GM12878 (cell line): Measurements from ENCODE around the gene PTGIS. TPM values are rescaled to one million over a fixed set of nuclear protein-coding genes. Genes with fewer than 3 reads are reported as not detected.

Experiments
- ATAC-seq: fragments of 200-7000 bp; cut with Tn5 transposase; 3 replicates; pipeline ENCODE4 v1.9.1; 2020; ENCODE audit warnings: mild to moderate bottlenecking, moderate library complexity
- BruUV-seq: library from RNA; stranded (reverse); fragments of 400-500 nt; replicated peaks from 2 replicates; lab custom pipeline; 2021; lab: Mats Ljungman, UMichigan
- CTCF ChIA-PET: fragments of 300-600 bp; sonication (Branson Sonifier 250); formaldehyde crosslinking; extraction: SDS; loops from one replicate; lab custom pipeline; 2021; ENCODE audit warnings: inconsistent platforms; lab: Yijun Ruan, JAX
- POLR2A ChIA-PET: fragments of 350-600 bp; formaldehyde crosslinking; extraction: SDS; loops from one replicate; lab custom pipeline; 2021; ENCODE audit warnings: inconsistent platforms; lab: Charles Lee
- RAD21 ChIA-PET: fragments of 300-600 bp; sonication (Branson Sonifier 250); formaldehyde crosslinking; loops from one replicate; lab custom pipeline; 2023; ENCODE audit warnings: antibody characterized with exemption; ENCODE audit not compliant: unreplicated experiment; lab: Charles Lee
- SMC1A ChIA-PET: fragments of 300-600 bp; sonication (Branson Sonifier 250); formaldehyde crosslinking; loops from one replicate; lab custom pipeline; 2023; ENCODE audit not compliant: unreplicated experiment, uncharacterized antibody; lab: Charles Lee
- DNase-seq: peaks from one replicate; pipeline ENCODE4 v3.0.0-alpha.2; 2011; ENCODE audit warnings: low read depth, low spot score
- FAIRE-seq: peaks from 3 replicates; lab custom pipeline; 2011; peaks lifted over from hg19 to GRCh38; lab: Jason Lieb, UNC
- H2AFZ ChIP-seq: 2 replicates; pipeline ENCODE4 v1.6.0; 2011; ENCODE audit warnings: low read depth, low read length, control low read depth; ENCODE audit not compliant: control insufficient read depth
- H3K27ac ChIP-seq: 2 replicates; pipeline ENCODE4 v1.5.1; 2011; ENCODE audit warnings: control low read depth; ENCODE audit not compliant: control insufficient read depth, insufficient read depth
- H3K27me3 ChIP-seq, 2 experiments: replicated peaks in 1 of 2; 2 replicates each; pipeline versions ENCODE4 v1.6.0 to v1.6.1; 2011; ENCODE audit warnings: low read length in 1 of 2; ENCODE audit not compliant: control insufficient read depth in 2 of 2, insufficient read depth in 2 of 2
- H3K36me3 ChIP-seq, 2 experiments: 2 replicates each; pipeline ENCODE4 v1.5.1; 2011; ENCODE audit warnings: low read length in 1 of 2; ENCODE audit not compliant: control insufficient read depth in 2 of 2, insufficient read depth in 2 of 2
- H3K4me1 ChIP-seq: 2 replicates; pipeline ENCODE4 v1.6.1; 2011; ENCODE audit warnings: mild to moderate bottlenecking, low read length, moderate library complexity, mixed read lengths; ENCODE audit not compliant: control insufficient read depth, insufficient read depth
- H3K4me2 ChIP-seq: 2 replicates; pipeline ENCODE4 v1.6.0; 2011; ENCODE audit warnings: control low read depth; ENCODE audit not compliant: control insufficient read depth, insufficient read depth
- H3K4me3 ChIP-seq: fragments of 200-600 bp; sonication (generic); 2 replicates; pipeline ENCODE4 v1.5.1; 2016
- H3K79me2 ChIP-seq: 2 replicates; pipeline ENCODE4 v1.6.0; 2011; ENCODE audit warnings: low read length; ENCODE audit not compliant: control insufficient read depth, insufficient read depth
- H3K9ac ChIP-seq: 2 replicates; pipeline ENCODE4 v1.8.0; 2011; ENCODE audit warnings: low read length, control low read depth, mixed read lengths; ENCODE audit not compliant: control insufficient read depth, insufficient read depth
- H3K9me3 ChIP-seq: replicated peaks from 3 replicates; pipeline ENCODE4 v1.5.1; 2011; ENCODE audit warnings: mild to moderate bottlenecking, low read length; ENCODE audit not compliant: control insufficient read depth, insufficient read depth
- H4K20me1 ChIP-seq: 2 replicates; pipeline ENCODE4 v1.6.0; 2011; ENCODE audit not compliant: control insufficient read depth, insufficient read depth
- CHD1 ChIP-seq: IDR thresholded peaks from 2 replicates; pipeline ENCODE4 v1.6.1; 2012; ENCODE audit warnings: low read depth, low read length, improper control_type of control experiment
- EGR1 ChIP-seq, 2 experiments: IDR thresholded peaks; 1 replicate in 1 of 2; 2 replicates in 1 of 2; pipeline ENCODE4 v1.6.1; 2011 to 2012; ENCODE audit warnings: low read depth in 2 of 2, low read length in 2 of 2, borderline replicate concordance in 1 of 2, mild to moderate bottlenecking in 1 of 2, moderate library complexity in 1 of 2
- FOXM1 ChIP-seq: IDR thresholded peaks from 2 replicates; pipeline ENCODE4 v1.6.1; 2012; ENCODE audit warnings: low read depth, mild to moderate bottlenecking, inconsistent platforms, low read length, moderate library complexity
- GABPA ChIP-seq: IDR thresholded peaks from 2 replicates; pipeline ENCODE4 v1.6.1; 2014; ENCODE audit warnings: antibody characterized with exemption, low read depth, mild to moderate bottlenecking, inconsistent platforms
- IKZF2 ChIP-seq, 2 experiments: fragments of 450-650 bp; IDR thresholded peaks; 2 replicates each; pipeline ENCODE4 v1.6.1; 2017; ENCODE audit warnings: mild to moderate bottlenecking in 2 of 2, moderate library complexity in 2 of 2
- KLF5 ChIP-seq: fragments of 450-650 bp; IDR thresholded peaks from 2 replicates; pipeline ENCODE4 v1.6.1; 2014; ENCODE audit warnings: mild to moderate bottlenecking; ENCODE audit not compliant: partially characterized antibody
- MEF2B ChIP-seq: fragments of 450-650 bp; IDR thresholded peaks from 2 replicates; pipeline ENCODE4 v1.6.1; 2018; ENCODE audit warnings: mild to moderate bottlenecking, moderate library complexity; ENCODE audit not compliant: partially characterized antibody, poor library complexity, severe bottlenecking
- MTA3 ChIP-seq: IDR thresholded peaks from 2 replicates; pipeline ENCODE4 v1.6.1; 2012; ENCODE audit warnings: low read length, inconsistent platforms, borderline replicate concordance
- NFYB ChIP-seq: IDR thresholded peaks from 2 replicates; pipeline ENCODE4 v1.6.1; 2011; ENCODE audit warnings: low read depth, mild to moderate bottlenecking, low read length, improper control_type of control experiment, moderate library complexity; ENCODE audit not compliant: insufficient read depth
- NR2C2 ChIP-seq: IDR thresholded peaks from 2 replicates; pipeline ENCODE4 v1.6.1; 2011; ENCODE audit warnings: borderline replicate concordance, low read depth; ENCODE audit not compliant: control insufficient read depth, insufficient read length
- RFX5 ChIP-seq: IDR thresholded peaks from 2 replicates; pipeline ENCODE4 v1.6.1; 2011; ENCODE audit warnings: low read depth, low read length, improper control_type of control experiment
- STAT3 ChIP-seq: IDR thresholded peaks from 2 replicates; pipeline ENCODE4 v1.6.1; 2011; ENCODE audit warnings: low read depth, low read length, improper control_type of control experiment
- SUZ12 ChIP-seq: fragments of 200-600 bp; sonication (generic); IDR thresholded peaks from one replicate; pipeline ENCODE4 v1.6.1; 2018; ENCODE audit warnings: antibody characterized with exemption, mild to moderate bottlenecking; ENCODE audit not compliant: unreplicated experiment
- TCF3 ChIP-seq: IDR thresholded peaks from 2 replicates; pipeline ENCODE4 v1.6.1; 2012; ENCODE audit warnings: low read depth, mild to moderate bottlenecking, low read length, borderline replicate concordance; ENCODE audit not compliant: insufficient read depth
- WRNIP1 ChIP-seq: IDR thresholded peaks from 2 replicates; pipeline ENCODE4 v1.6.1; 2011; ENCODE audit warnings: low read depth, low read length, improper control_type of control experiment, borderline replicate concordance
- ZNF217 ChIP-seq: fragments of 450-650 bp; IDR thresholded peaks from 2 replicates; pipeline ENCODE4 v1.6.1; 2017; ENCODE audit warnings: antibody characterized with exemption, mild to moderate bottlenecking
- ZNF622 ChIP-seq: fragments of 450-650 bp; IDR thresholded peaks from 2 replicates; pipeline ENCODE4 v1.6.1; 2017; ENCODE audit warnings: mild to moderate bottlenecking, inconsistent platforms
- ZZZ3 ChIP-seq: IDR thresholded peaks from 2 replicates; pipeline ENCODE4 v1.6.1; 2011; ENCODE audit warnings: low read depth; ENCODE audit not compliant: control insufficient read depth, insufficient read length
- WGBS: methylation state at CpG from one replicate; pipeline ENCODE4 v1.1.6; 2016; ENCODE audit warnings: low lambda C conversion rate; ENCODE audit not compliant: insufficient replicate concordance, insufficient coverage; ENCODE audit errors: missing lambda C conversion rate; 5-methylcytosine and 5-hydroxymethylcytosine counted together
- in situ Hi-C: fragments of 300-500 bp; cut with MboI; formaldehyde crosslinking; loops from 9 replicates; pipeline ENCODE4 v1.14.3; 2018; ENCODE audit warnings: mixed read lengths
- intact Hi-C: fragments of 100-400 bp; cut with micrococcal nuclease; formaldehyde crosslinking; loops from one replicate; pipeline ENCODE4 v1.14.2; 2022; ENCODE audit not compliant: unreplicated experiment
- polyA plus RNA-seq, 11 experiments: library from polyadenylated mRNA; depleted of rRNA in 4 of 11; unstranded in 6 of 11; stranded (reverse) in 5 of 11; fragments of >200 nt; fragmentation: Nextera tagmentation in 4 of 11; fragmentation: Illumina TruSeq in 1 of 11; extraction: Ambion mirVana in 4 of 11; extraction: Trizol in 1 of 11; gene quantifications; 1 replicate in 1 of 11; 2 replicates in 10 of 11; pipeline versions ENCODE4 v1.2.1 to v1.2.3, GENCODE V29; 2011 to 2016; ENCODE audit warnings: inconsistent platforms in 2 of 11, missing spikeins in 2 of 11, low read depth in 1 of 11
- total RNA-seq, 4 experiments: library from RNA; depleted of rRNA in 3 of 4; stranded (reverse); fragments of >200 nt in 3 of 4; fragmentation: Illumina TruSeq in 1 of 4; extraction: Trizol in 1 of 4; gene quantifications; 2 replicates each; pipeline versions ENCODE4 v1.2.1 to v1.2.3, GENCODE V29; 2013 to 2021
- TF ChIP-seq, protein P1 (sequence below): fragments of 150-350 bp; IDR thresholded peaks from 2 replicates; pipeline ENCODE4 v1.6.1; 2014; ENCODE audit warnings: mild to moderate bottlenecking, low read depth, low read length
- TF ChIP-seq, protein P2 (sequence below): fragments of 450-650 bp; IDR thresholded peaks from 2 replicates; pipeline ENCODE4 v1.6.1; 2017; ENCODE audit warnings: low read depth, mild to moderate bottlenecking, moderate library complexity

The PTGIS gene
- total and polyA plus RNA-seq, 10 of the 15 experiments (the other 5 are each of a cell fraction or from before 2014, with no cell fraction given) = 0.10 TPM; not detected in 9

DNA sequence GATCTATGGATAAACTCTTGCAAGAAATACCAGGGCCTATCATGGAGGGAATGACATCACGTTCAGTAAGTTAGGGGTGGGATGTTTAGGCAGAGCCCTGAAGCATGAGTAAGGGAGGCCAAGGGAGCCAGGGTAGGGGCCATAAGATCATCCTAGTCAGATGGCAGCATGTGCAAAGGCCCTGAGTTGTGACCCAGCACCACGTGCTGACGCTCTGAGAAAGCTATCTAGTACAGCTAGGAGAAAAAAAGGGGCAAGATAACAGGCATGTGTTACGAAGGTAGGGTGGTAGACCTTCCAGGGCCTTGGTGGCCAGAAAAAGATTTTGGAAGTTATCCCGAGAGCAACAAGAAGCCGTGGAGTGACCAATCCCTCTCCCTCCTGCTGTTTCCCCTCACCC is 107.8 kb downstream of the PTGIS start (continued):
- TF ChIP-seq SUZ12 = no peak

DNA sequence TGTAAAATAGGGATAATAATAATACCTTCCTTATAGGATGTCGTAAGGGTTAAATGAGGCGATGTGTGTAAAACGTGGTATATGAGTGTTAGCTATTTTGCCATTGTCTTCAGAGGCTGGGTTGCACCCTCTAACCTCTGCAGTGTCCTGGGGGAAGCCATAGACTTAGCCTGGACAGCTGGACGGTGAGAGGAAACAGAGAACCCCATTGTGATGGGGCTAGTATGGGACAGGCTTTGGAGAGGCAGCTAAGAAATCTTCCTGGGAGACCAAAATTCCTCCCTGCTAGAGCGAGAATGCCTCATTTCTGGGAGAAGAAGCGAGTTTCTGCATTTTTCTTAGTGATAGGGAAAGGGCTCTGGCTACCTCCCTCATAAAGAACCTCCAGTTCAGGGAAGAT is 108.3 kb downstream of the PTGIS start:
- no peaks in the 10 kb centered on the region for H4K20me1 ChIP-seq
- RAD21 ChIA-PET = no interaction called here
- H3K9me3 ChIP-seq = no peaks in the 10 kb centered on the region
- H3K4me3 ChIP-seq = no peak overlapping the region
- no peak overlapping the region for H2AFZ ChIP-seq
- SMC1A ChIA-PET = interaction anchor here (1.1 kb wide), 1 partner anchor 9 kb away, joined by 3 read pairs; no protein-coding TSS in a partner anchor
- no peaks in the 10 kb centered on the region for H3K4me1 ChIP-seq
- peaks cover 3% of the 10 kb centered on the region in 2 experiments for H3K27me3 ChIP-seq
- no peaks in the 10 kb centered on the region for H3K36me3 ChIP-seq
- WGBS = 24% methylated on average over 6 of the region's 6 CpGs
- intact Hi-C loops = no loop called here
- no TSS peak for BruUV-seq
- TF ChIP-seq KLF5 = no peak
- no peak for TF ChIP-seq TCF3
- TF ChIP-seq NR2C2 = no peak
- no peak for TF ChIP-seq IKZF2 (IDR thresholded peaks at IDR 0.05)
- no peak for TF ChIP-seq CHD1
- no peak for TF ChIP-seq FOXM1
- TF ChIP-seq, protein P1, sequence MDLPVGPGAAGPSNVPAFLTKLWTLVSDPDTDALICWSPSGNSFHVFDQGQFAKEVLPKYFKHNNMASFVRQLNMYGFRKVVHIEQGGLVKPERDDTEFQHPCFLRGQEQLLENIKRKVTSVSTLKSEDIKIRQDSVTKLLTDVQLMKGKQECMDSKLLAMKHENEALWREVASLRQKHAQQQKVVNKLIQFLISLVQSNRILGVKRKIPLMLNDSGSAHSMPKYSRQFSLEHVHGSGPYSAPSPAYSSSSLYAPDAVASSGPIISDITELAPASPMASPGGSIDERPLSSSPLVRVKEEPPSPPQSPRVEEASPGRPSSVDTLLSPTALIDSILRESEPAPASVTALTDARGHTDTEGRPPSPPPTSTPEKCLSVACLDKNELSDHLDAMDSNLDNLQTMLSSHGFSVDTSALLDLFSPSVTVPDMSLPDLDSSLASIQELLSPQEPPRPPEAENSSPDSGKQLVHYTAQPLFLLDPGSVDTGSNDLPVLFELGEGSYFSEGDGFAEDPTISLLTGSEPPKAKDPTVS = no peak
- TF ChIP-seq RFX5 = no peak
- TF ChIP-seq EGR1 (IDR thresholded peaks at IDR 0.05; ENCODE audit: borderline replicate concordance in 1 of 2, low read depth in 2 of 2, low read length in 2 of 2) = no peak
- TF ChIP-seq MEF2B = no peak
- no peak for TF ChIP-seq GABPA
- no peak for TF ChIP-seq MTA3
- no peak for TF ChIP-seq STAT3
- no peak for TF ChIP-seq ZNF217
- TF ChIP-seq WRNIP1 = no peak
- no peak for TF ChIP-seq NFYB
- TF ChIP-seq ZZZ3 = no peak
- TF ChIP-seq, protein P2, sequence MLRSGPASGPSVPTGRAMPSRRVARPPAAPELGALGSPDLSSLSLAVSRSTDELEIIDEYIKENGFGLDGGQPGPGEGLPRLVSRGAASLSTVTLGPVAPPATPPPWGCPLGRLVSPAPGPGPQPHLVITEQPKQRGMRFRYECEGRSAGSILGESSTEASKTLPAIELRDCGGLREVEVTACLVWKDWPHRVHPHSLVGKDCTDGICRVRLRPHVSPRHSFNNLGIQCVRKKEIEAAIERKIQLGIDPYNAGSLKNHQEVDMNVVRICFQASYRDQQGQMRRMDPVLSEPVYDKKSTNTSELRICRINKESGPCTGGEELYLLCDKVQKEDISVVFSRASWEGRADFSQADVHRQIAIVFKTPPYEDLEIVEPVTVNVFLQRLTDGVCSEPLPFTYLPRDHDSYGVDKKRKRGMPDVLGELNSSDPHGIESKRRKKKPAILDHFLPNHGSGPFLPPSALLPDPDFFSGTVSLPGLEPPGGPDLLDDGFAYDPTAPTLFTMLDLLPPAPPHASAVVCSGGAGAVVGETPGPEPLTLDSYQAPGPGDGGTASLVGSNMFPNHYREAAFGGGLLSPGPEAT = no peak
- no peak for TF ChIP-seq ZNF622
- POLR2A ChIA-PET = no interaction called here
- no peaks in the 10 kb centered on the region for H3K79me2 ChIP-seq
- in situ Hi-C loops = no loop called here
- ATAC-seq = no peak
- no peak overlapping the region for H3K4me2 ChIP-seq
- no peak for FAIRE-seq
- no peak for DNase-seq
- no peak overlapping the region for H3K9ac ChIP-seq
- CTCF ChIA-PET = no interaction called here
- no peak overlapping the region for H3K27ac ChIP-seq
